ENCODE data around the gene OTUB2.

GRCh38 chr14:94003397-94003796, 22.7 kb upstream of the OTUB2 start:
- TF ChIP-seq CTCF (conservative IDR thresholded peaks at IDR 0.05) (no peak), EZH2 (IDR thresholded peaks at IDR 0.05; ENCODE audit: low read depth) (no peak)
